ENCODE data around the gene SPON1.

DNA sequence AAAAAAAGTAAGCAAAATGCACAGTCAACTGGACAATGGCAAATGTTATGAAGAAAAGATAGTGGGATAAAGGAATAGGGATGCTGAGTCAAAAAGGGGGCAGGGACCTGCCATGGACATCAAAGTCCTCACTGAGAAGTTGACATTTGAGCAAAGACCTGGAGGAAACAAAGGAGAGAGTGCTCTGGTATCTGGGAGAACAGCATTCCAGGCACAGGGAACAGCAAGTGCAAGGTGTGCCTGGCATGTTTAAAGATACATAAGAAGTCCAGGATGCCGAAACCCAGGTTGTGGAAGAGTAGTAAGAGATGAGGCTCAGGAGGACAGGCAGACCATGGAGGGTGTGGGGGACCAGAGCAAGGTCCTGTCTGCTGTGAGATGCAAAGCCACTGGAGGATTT lies 273.2 kb downstream of the SPON1 start:
- TF ChIP-seq, protein P1, sequence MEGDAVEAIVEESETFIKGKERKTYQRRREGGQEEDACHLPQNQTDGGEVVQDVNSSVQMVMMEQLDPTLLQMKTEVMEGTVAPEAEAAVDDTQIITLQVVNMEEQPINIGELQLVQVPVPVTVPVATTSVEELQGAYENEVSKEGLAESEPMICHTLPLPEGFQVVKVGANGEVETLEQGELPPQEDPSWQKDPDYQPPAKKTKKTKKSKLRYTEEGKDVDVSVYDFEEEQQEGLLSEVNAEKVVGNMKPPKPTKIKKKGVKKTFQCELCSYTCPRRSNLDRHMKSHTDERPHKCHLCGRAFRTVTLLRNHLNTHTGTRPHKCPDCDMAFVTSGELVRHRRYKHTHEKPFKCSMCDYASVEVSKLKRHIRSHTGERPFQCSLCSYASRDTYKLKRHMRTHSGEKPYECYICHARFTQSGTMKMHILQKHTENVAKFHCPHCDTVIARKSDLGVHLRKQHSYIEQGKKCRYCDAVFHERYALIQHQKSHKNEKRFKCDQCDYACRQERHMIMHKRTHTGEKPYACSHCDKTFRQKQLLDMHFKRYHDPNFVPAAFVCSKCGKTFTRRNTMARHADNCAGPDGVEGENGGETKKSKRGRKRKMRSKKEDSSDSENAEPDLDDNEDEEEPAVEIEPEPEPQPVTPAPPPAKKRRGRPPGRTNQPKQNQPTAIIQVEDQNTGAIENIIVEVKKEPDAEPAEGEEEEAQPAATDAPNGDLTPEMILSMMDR (IDR thresholded peaks at IDR 0.05): no peak
- no peak for TF ChIP-seq POLR2A (IDR thresholded peaks at IDR 0.05)
- no peak for TF ChIP-seq POLR2AphosphoS5 (IDR thresholded peaks at IDR 0.05)
- TF ChIP-seq EP300 (IDR thresholded peaks at IDR 0.05): no peak

Measured in suprapubic skin (tissue), 4 donors.